IMR-90 (cell line): ENCODE measurements around the gene JKAMP. TPM values are rescaled to one million over a fixed set of nuclear protein-coding genes. Genes with fewer than 3 reads are reported as not detected.

Experiments used
- ATAC-seq: fragments of 200-7000 bp; cut with Tn5 transposase; 2 replicates; pipeline ENCODE4 v1.9.1; 2020; ENCODE audit warnings: low read depth, mild to moderate bottlenecking, moderate library complexity
- BruUV-seq: library from RNA; stranded (reverse); fragments of 400-500 nt; replicated peaks from 2 replicates; lab custom pipeline; 2021; lab: Mats Ljungman, UMichigan
- CTCF ChIA-PET: fragments of 300-600 bp; formaldehyde crosslinking; extraction: SDS; loops from one replicate; lab custom pipeline; 2021; ENCODE audit warnings: antibody characterized with exemption; lab: Yijun Ruan, JAX
- POLR2A ChIA-PET: fragments of 300-600 bp; sonication (Branson Sonifier 250); formaldehyde crosslinking; loops from one replicate; lab custom pipeline; 2022; ENCODE audit warnings: antibody characterized with exemption; ENCODE audit not compliant: unreplicated experiment; lab: Charles Lee
- DNase-seq: peaks from one replicate; pipeline ENCODE4 v3.0.0; 2013
- H2AFZ ChIP-seq: replicated peaks from 2 replicates; pipeline ENCODE3; 2013; ENCODE audit warnings: low read length, mild to moderate bottlenecking; ENCODE audit not compliant: poor library complexity
- H2AK5ac ChIP-seq: 2 replicates; pipeline ENCODE4 v1.6.1; 2013; ENCODE audit warnings: low read depth, low read length, inconsistent platforms
- H2AK9ac ChIP-seq: replicated peaks from 2 replicates; pipeline ENCODE3; 2013; ENCODE audit warnings: mild to moderate bottlenecking, low read depth, low read length, moderate library complexity; ENCODE audit not compliant: poor library complexity
- H2BK120ac ChIP-seq: 2 replicates; pipeline ENCODE4 v1.6.1; 2013; ENCODE audit warnings: low read depth, low read length, inconsistent platforms
- H2BK15ac ChIP-seq: 3 replicates; pipeline ENCODE4 v1.6.1; 2013; ENCODE audit warnings: low read depth, low read length, inconsistent platforms
- H2BK20ac ChIP-seq: 2 replicates; pipeline ENCODE4 v1.6.1; 2013; ENCODE audit warnings: low read depth, mild to moderate bottlenecking, inconsistent platforms, low read length, moderate library complexity
- H2BK5ac ChIP-seq: 2 replicates; pipeline ENCODE4 v1.6.1; 2013; ENCODE audit warnings: mild to moderate bottlenecking, low read depth, low read length, inconsistent platforms; ENCODE audit not compliant: poor library complexity, severe bottlenecking
- H3K14ac ChIP-seq: replicated peaks from 2 replicates; pipeline ENCODE4 v1.6.1; 2013; ENCODE audit warnings: low read depth, low read length, inconsistent platforms
- H3K18ac ChIP-seq: 2 replicates; pipeline ENCODE4 v1.6.1; 2013; ENCODE audit warnings: low read depth, low read length, control low read depth
- H3K23ac ChIP-seq: 2 replicates; pipeline ENCODE4 v1.6.1; 2013; ENCODE audit warnings: low read depth, low read length, inconsistent platforms
- H3K27ac ChIP-seq: 2 replicates; pipeline ENCODE4 v1.5.1; 2013; ENCODE audit warnings: mild to moderate bottlenecking, control low read depth, low read length; ENCODE audit not compliant: insufficient read depth
- H3K27me3 ChIP-seq: 2 replicates; pipeline ENCODE4 v1.6.1; 2013; ENCODE audit warnings: low read length; ENCODE audit not compliant: control insufficient read depth, insufficient read depth
- H3K36me3 ChIP-seq: 2 replicates; pipeline ENCODE4 v1.6.1; 2013; ENCODE audit warnings: low read length, mixed read lengths; ENCODE audit not compliant: control insufficient read depth, insufficient read depth
- H3K4ac ChIP-seq: 2 replicates; pipeline ENCODE4 v1.6.1; 2013; ENCODE audit warnings: low read depth, low read length, inconsistent platforms
- H3K4me1 ChIP-seq: 2 replicates; pipeline ENCODE4 v1.6.1; 2013; ENCODE audit warnings: low read length, mixed read lengths; ENCODE audit not compliant: control insufficient read depth, insufficient read depth
- H3K4me2 ChIP-seq: 2 replicates; pipeline ENCODE4 v1.6.1; 2013; ENCODE audit warnings: low read depth, mild to moderate bottlenecking, control low read depth, low read length, moderate library complexity
- H3K4me3 ChIP-seq: 2 replicates; pipeline ENCODE4 v1.5.1; 2013; ENCODE audit warnings: low read depth, mild to moderate bottlenecking, control low read depth, low read length, moderate library complexity; ENCODE audit not compliant: insufficient read depth
- H3K56ac ChIP-seq: 2 replicates; pipeline ENCODE4 v1.6.1; 2013; ENCODE audit warnings: low read length, inconsistent platforms; ENCODE audit not compliant: insufficient read depth; ENCODE audit errors: extremely low read depth
- H3K79me1 ChIP-seq, 2 experiments: 2 replicates each; pipeline ENCODE4 v1.6.1; 2013; ENCODE audit warnings: low read length in 2 of 2, inconsistent platforms in 1 of 2, low read depth in 1 of 2
- H3K9ac ChIP-seq: 2 replicates; pipeline ENCODE4 v1.6.1; 2013; ENCODE audit warnings: low read depth, low read length, control low read depth
- H3K9me1 ChIP-seq: 2 replicates; pipeline ENCODE4 v1.6.1; 2013; ENCODE audit warnings: low read length, inconsistent platforms; ENCODE audit not compliant: insufficient read depth
- H3K9me3 ChIP-seq: 2 replicates; pipeline ENCODE4 v1.6.1; 2013; ENCODE audit warnings: low read length; ENCODE audit not compliant: control insufficient read depth, insufficient read depth
- H4K20me1 ChIP-seq: 2 replicates; pipeline ENCODE4 v1.6.1; 2013; ENCODE audit warnings: low read length, inconsistent platforms; ENCODE audit not compliant: insufficient read depth
- H4K5ac ChIP-seq: 2 replicates; pipeline ENCODE4 v1.6.1; 2013; ENCODE audit warnings: mild to moderate bottlenecking, low read depth, low read length, control low read depth
- H4K8ac ChIP-seq, 2 experiments: 2 replicates each; pipeline ENCODE4 v1.6.1; 2013; ENCODE audit warnings: low read depth in 2 of 2, low read length in 2 of 2, control low read depth in 1 of 2, inconsistent platforms in 1 of 2
- H4K91ac ChIP-seq: 2 replicates; pipeline ENCODE4 v1.6.1; 2013; ENCODE audit warnings: low read depth, low read length, inconsistent platforms; ENCODE audit not compliant: insufficient read depth
- BHLHE40 ChIP-seq: fragments of 150-350 bp; IDR thresholded peaks from 2 replicates; pipeline ENCODE4 v1.6.1; 2016; ENCODE audit warnings: mild to moderate bottlenecking, low read depth, low read length
- CEBPB ChIP-seq: IDR thresholded peaks from 2 replicates; pipeline ENCODE4 v1.6.1; 2012; ENCODE audit warnings: low read depth, low read length, improper control_type of control experiment
- CHD1 ChIP-seq: IDR thresholded peaks from 2 replicates; pipeline ENCODE4 v1.6.1; 2012; ENCODE audit warnings: low read depth, low read length, improper control_type of control experiment
- ELK1 ChIP-seq: fragments of 150-350 bp; IDR thresholded peaks from 2 replicates; pipeline ENCODE4 v1.6.1; 2016; ENCODE audit warnings: low read depth, mild to moderate bottlenecking, low read length, moderate library complexity, borderline replicate concordance
- FOS ChIP-seq: fragments of 150-350 bp; IDR thresholded peaks from 2 replicates; pipeline ENCODE4 v1.6.1; 2016; ENCODE audit warnings: low read depth, low read length
- MAFK ChIP-seq: IDR thresholded peaks from 2 replicates; pipeline ENCODE4 v1.6.1; 2012; ENCODE audit warnings: low read depth, low read length, improper control_type of control experiment
- MAZ ChIP-seq: IDR thresholded peaks from 2 replicates; pipeline ENCODE4 v1.6.1; 2012; ENCODE audit warnings: low read depth, mild to moderate bottlenecking, low read length, improper control_type of control experiment, moderate library complexity, borderline replicate concordance
- MXI1 ChIP-seq: IDR thresholded peaks from 2 replicates; pipeline ENCODE4 v1.6.1; 2012; ENCODE audit warnings: low read depth, mild to moderate bottlenecking, low read length, moderate library complexity, borderline replicate concordance
- NFE2L2 ChIP-seq: fragments of 150-350 bp; IDR thresholded peaks from 2 replicates; pipeline ENCODE4 v1.6.1; 2016; ENCODE audit warnings: low read depth, mild to moderate bottlenecking, low read length
- POLR2A ChIP-seq: IDR thresholded peaks from 2 replicates; pipeline ENCODE4 v1.6.1; 2012; ENCODE audit warnings: mild to moderate bottlenecking, low read depth, low read length
- RAD21 ChIP-seq: IDR thresholded peaks from 2 replicates; pipeline ENCODE4 v1.6.1; 2012; ENCODE audit warnings: low read length, improper control_type of control experiment
- RCOR1 ChIP-seq: IDR thresholded peaks from 2 replicates; pipeline ENCODE4 v1.6.1; 2012; ENCODE audit warnings: mild to moderate bottlenecking, low read length, improper control_type of control experiment; ENCODE audit not compliant: insufficient replicate concordance
- RFX5 ChIP-seq: IDR thresholded peaks from 2 replicates; pipeline ENCODE4 v1.8.0; 2012; ENCODE audit warnings: low read depth, mild to moderate bottlenecking, low read length, moderate library complexity
- SMC3 ChIP-seq: fragments of 150-350 bp; IDR thresholded peaks from 2 replicates; pipeline ENCODE4 v1.6.1; 2016; ENCODE audit warnings: low read depth, mild to moderate bottlenecking, antibody characterized with exemption, low read length, moderate library complexity
- WGBS, 2 experiments: methylation state at CpG; one replicate each; pipeline versions ENCODE4 v1.1.5 to v1.1.7; 2013; ENCODE audit warnings: missing lambda C conversion rate in 2 of 2; ENCODE audit not compliant: insufficient read length in 1 of 2; ENCODE audit errors: extremely low coverage in 2 of 2; 5-methylcytosine and 5-hydroxymethylcytosine counted together
- dilution Hi-C: fragments of 300-500 bp; cut with HindIII; formaldehyde crosslinking; loops from one replicate; pipeline ENCODE4 v1.14.3; 2018; ENCODE audit warnings: low sequenced_read_pairs; ENCODE audit not compliant: unreplicated experiment
- in situ Hi-C: fragments of 300-500 bp; cut with MboI; formaldehyde crosslinking; loops from 3 replicates; pipeline ENCODE4 v1.14.3; 2019; ENCODE audit warnings: low sequenced_read_pairs, inconsistent platforms, mixed read lengths
- intact Hi-C: fragments of 100-400 bp; cut with micrococcal nuclease; formaldehyde crosslinking; loops from 2 replicates; pipeline ENCODE4 v1.10.0; 2022
- polyA plus RNA-seq, 3 experiments: library from polyadenylated mRNA; depleted of rRNA; stranded (reverse); fragments of >200 nt; gene quantifications; 2 replicates each; pipeline ENCODE4 v1.2.3, GENCODE V29; 2012; ENCODE audit warnings: low replicate concordance in 1 of 3
- total RNA-seq: library from RNA; depleted of rRNA; stranded (reverse); fragments of >200 nt; gene quantifications from 2 replicates; pipeline ENCODE4 v1.2.3, GENCODE V29; 2012
- TF ChIP-seq, protein P1 (sequence below): conservative IDR thresholded peaks from 2 replicates; pipeline ENCODE4 v1.5.1; 2012; ENCODE audit warnings: mild to moderate bottlenecking, low read depth, low read length, improper control_type of control experiment
- TF ChIP-seq, protein P2 (sequence below): fragments of 150-350 bp; IDR thresholded peaks from 2 replicates; pipeline ENCODE4 v1.6.1; 2017; ENCODE audit warnings: mild to moderate bottlenecking, antibody characterized with exemption, low read length, low read depth

JKAMP gene
- total and polyA plus RNA-seq, 2 of the 4 experiments (the other 2 are of a cell fraction): 62.2 to 101 TPM

DNA sequence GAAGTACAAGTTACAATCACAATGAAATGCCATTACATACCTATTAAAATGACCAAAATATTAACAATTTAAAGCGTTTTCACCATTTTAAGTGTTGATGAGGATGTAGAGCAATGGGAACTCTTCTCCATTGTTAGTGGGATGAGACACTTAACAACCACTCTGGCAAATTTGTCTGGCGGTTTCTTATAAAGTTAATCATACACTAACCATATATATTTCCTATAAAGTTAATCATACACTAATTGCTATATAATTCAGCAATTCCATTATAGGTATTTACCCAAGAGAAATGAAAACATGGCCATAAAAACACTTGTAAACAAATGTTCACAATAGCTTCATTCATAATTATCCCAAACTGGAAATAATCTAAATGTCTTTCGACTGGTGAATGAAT lies 35.9 kb downstream of the JKAMP start:
- Histone ChIP-seq H2AK5ac (no peak overlapping the region), H4K91ac (no peak overlapping the region), H3K18ac (no peak overlapping the region), H4K5ac (no peak overlapping the region), H3K79me1 (no peaks in the 10 kb centered on the region), H3K9me1 (no peaks in the 10 kb centered on the region), H3K23ac (no peak overlapping the region), H3K4me2 (no peak overlapping the region), H2BK5ac (no peak overlapping the region), H3K4ac (no peak overlapping the region), H2AFZ (no peak overlapping the region), H3K56ac (no peak overlapping the region), H3K9me3 (no peaks in the 10 kb centered on the region), H4K20me1 (no peaks in the 10 kb centered on the region), H2BK20ac (no peak overlapping the region), H3K4me3 (no peak overlapping the region), H4K8ac (no peak overlapping the region), H2BK120ac (no peak overlapping the region), H2AK9ac (no peak overlapping the region), H3K36me3 (no peaks in the 10 kb centered on the region), H3K27ac (no peak overlapping the region), H3K4me1 (no peaks in the 10 kb centered on the region), H2BK15ac (no peak overlapping the region), H3K9ac (no peak overlapping the region), H3K14ac (no peak overlapping the region), H3K27me3 (peaks cover 5% of the 10 kb centered on the region; the same call in 1 of the 2 replicates)
- ChIA-PET CTCF (interaction anchor here (1.4 kb wide), 1 partner anchor 13 kb away, joined by 4 read pairs; no protein-coding TSS in a partner anchor), POLR2A (no interaction called here)
- dilution Hi-C loops (no loop called here), intact Hi-C loops (no loop called here), in situ Hi-C loops (no loop called here)
- no TSS peak for BruUV-seq
- ATAC-seq (no peak), DNase-seq (no peak)
- no peak for TF ChIP-seq POLR2A
- no peak for TF ChIP-seq CHD1
- TF ChIP-seq NFE2L2: no peak
- TF ChIP-seq, protein P1, sequence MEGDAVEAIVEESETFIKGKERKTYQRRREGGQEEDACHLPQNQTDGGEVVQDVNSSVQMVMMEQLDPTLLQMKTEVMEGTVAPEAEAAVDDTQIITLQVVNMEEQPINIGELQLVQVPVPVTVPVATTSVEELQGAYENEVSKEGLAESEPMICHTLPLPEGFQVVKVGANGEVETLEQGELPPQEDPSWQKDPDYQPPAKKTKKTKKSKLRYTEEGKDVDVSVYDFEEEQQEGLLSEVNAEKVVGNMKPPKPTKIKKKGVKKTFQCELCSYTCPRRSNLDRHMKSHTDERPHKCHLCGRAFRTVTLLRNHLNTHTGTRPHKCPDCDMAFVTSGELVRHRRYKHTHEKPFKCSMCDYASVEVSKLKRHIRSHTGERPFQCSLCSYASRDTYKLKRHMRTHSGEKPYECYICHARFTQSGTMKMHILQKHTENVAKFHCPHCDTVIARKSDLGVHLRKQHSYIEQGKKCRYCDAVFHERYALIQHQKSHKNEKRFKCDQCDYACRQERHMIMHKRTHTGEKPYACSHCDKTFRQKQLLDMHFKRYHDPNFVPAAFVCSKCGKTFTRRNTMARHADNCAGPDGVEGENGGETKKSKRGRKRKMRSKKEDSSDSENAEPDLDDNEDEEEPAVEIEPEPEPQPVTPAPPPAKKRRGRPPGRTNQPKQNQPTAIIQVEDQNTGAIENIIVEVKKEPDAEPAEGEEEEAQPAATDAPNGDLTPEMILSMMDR: no peak
- TF ChIP-seq, protein P2, sequence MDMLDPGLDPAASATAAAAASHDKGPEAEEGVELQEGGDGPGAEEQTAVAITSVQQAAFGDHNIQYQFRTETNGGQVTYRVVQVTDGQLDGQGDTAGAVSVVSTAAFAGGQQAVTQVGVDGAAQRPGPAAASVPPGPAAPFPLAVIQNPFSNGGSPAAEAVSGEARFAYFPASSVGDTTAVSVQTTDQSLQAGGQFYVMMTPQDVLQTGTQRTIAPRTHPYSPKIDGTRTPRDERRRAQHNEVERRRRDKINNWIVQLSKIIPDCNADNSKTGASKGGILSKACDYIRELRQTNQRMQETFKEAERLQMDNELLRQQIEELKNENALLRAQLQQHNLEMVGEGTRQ: no peak
- no peak for TF ChIP-seq MXI1
- TF ChIP-seq MAFK: no peak
- no peak for TF ChIP-seq SMC3
- TF ChIP-seq RCOR1: no peak
- no peak for TF ChIP-seq BHLHE40
- no peak for TF ChIP-seq CEBPB
- TF ChIP-seq MAZ: no peak
- TF ChIP-seq RAD21: no peak
- no peak for TF ChIP-seq RFX5
- TF ChIP-seq ELK1: no peak
- no peak for TF ChIP-seq FOS
- WGBS, 2 experiments: no CpG with 5 or more reads among the region's 3 CpGs
